HCT116 (cell line): Measurements from ENCODE around the gene SPRR2G. TPM values are rescaled to one million over a fixed set of nuclear protein-coding genes. Genes with fewer than 3 reads are reported as not detected.

Source experiments
- ATAC-seq: fragments of 200-7000 bp; cut with Tn5 transposase; 2 replicates; pipeline ENCODE4 v1.9.1; 2020; ENCODE audit warnings: mild to moderate bottlenecking, moderate library complexity
- Bru-seq: library from RNA; stranded (reverse); fragments of 400-500 nt; gene quantifications from one replicate; lab custom pipeline; 2021; lab: Mats Ljungman, UMichigan
- BruChase-seq, 2 experiments: library from RNA; stranded (reverse); fragments of 400-500 nt; gene quantifications; one replicate each; lab custom pipeline; 2021; lab: Mats Ljungman, UMichigan
- BruUV-seq: library from RNA; stranded (reverse); fragments of 400-500 nt; replicated peaks from 2 replicates; lab custom pipeline; 2021; lab: Mats Ljungman, UMichigan
- CTCF ChIA-PET: fragments of 300-600 bp; sonication (Branson Sonifier 250); formaldehyde crosslinking; loops from one replicate; lab custom pipeline; 2021; ENCODE audit warnings: antibody characterized with exemption; lab: Charles Lee
- POLR2A ChIA-PET: fragments of 300-600, 350-600 bp; sonication (Branson Sonifier 250); formaldehyde crosslinking; loops from one replicate; lab custom pipeline; 2021; ENCODE audit warnings: antibody characterized with exemption; lab: Charles Lee
- RAD21 ChIA-PET, 2 experiments: fragments of 300-600 bp; sonication (Branson Sonifier 250); formaldehyde crosslinking; loops; one replicate each; lab custom pipeline; 2023; ENCODE audit warnings: low total read pairs in 2 of 2; ENCODE audit not compliant: uncharacterized antibody in 2 of 2, unreplicated experiment in 2 of 2, low non-redundant PET in 1 of 2; lab: Charles Lee
- DNase-seq: peaks from one replicate; pipeline ENCODE4 v3.0.0-alpha.2; 2010; ENCODE audit warnings: low read depth, low spot score
- H2AFZ ChIP-seq: fragments of 200-600 bp; shearing (Covaris generic), sonication (generic); 2 replicates; pipeline ENCODE4 v1.6.1; 2017; ENCODE audit warnings: low read depth, mixed run types, mixed read lengths, antibody characterized with exemption, low read length; ENCODE audit not compliant: poor library complexity, severe bottlenecking
- H3K27ac ChIP-seq: 2 replicates; pipeline ENCODE4 v1.5.1; 2012; ENCODE audit warnings: low read depth, low read length
- H3K27me3 ChIP-seq: fragments of 200-600 bp; sonication (generic); 2 replicates; pipeline ENCODE4 v1.6.1; 2016; ENCODE audit warnings: mixed run types, low read length, mixed read lengths; ENCODE audit not compliant: insufficient read depth
- H3K36me3 ChIP-seq, 2 experiments: fragments of 200-500 bp in 1 of 2; fragments of 200-600 bp in 1 of 2; sonication (Bioruptor generic) in 1 of 2; sonication (generic) in 1 of 2; 2 replicates each; pipeline versions ENCODE4 v1.5.1 to v1.6.1; 2014 to 2016; ENCODE audit warnings: low read length in 2 of 2, inconsistent platforms in 1 of 2, mixed read lengths in 1 of 2, mixed run types in 1 of 2; ENCODE audit not compliant: insufficient read depth in 2 of 2, control insufficient read depth in 1 of 2
- H3K4me1 ChIP-seq, 2 experiments: fragments of 200-600 bp in 1 of 2; sonication (generic) in 1 of 2; 2 replicates each; pipeline versions ENCODE4 v1.5.1 to v1.6.1; 2012 to 2017; ENCODE audit warnings: low read length in 2 of 2, inconsistent platforms in 1 of 2, mild to moderate bottlenecking in 1 of 2, mixed read lengths in 1 of 2, mixed run types in 1 of 2, moderate library complexity in 1 of 2; ENCODE audit not compliant: insufficient read depth in 2 of 2, control insufficient read depth in 1 of 2
- H3K4me2 ChIP-seq: fragments of 200-600 bp; sonication (generic); 2 replicates; pipeline ENCODE4 v1.6.1; 2017; ENCODE audit warnings: mixed run types, low read length, mixed read lengths
- H3K4me3 ChIP-seq, 2 experiments: fragments of 200-600 bp in 1 of 2; sonication (generic) in 1 of 2; replicated peaks in 1 of 2; 2 replicates each; pipeline ENCODE4 v1.5.1; 2011 to 2016; ENCODE audit warnings: low read length in 2 of 2, control low read depth in 1 of 2, low read depth in 1 of 2, mild to moderate bottlenecking in 1 of 2, mixed read lengths in 1 of 2, mixed run types in 1 of 2
- H3K79me2 ChIP-seq: fragments of 200-600 bp; sonication (generic); 2 replicates; pipeline ENCODE4 v1.6.1; 2017; ENCODE audit warnings: mild to moderate bottlenecking, mixed run types, low read length, moderate library complexity, mixed read lengths; ENCODE audit not compliant: insufficient read depth
- H3K9ac ChIP-seq: fragments of 200-600 bp; sonication (generic); 2 replicates; pipeline ENCODE4 v1.6.1; 2016; ENCODE audit warnings: low read length, mixed read lengths
- H3K9me2 ChIP-seq: fragments of 200-600 bp; sonication (generic), shearing (Covaris generic); 2 replicates; pipeline ENCODE4 v1.6.1; 2017; ENCODE audit warnings: mixed run types, mild to moderate bottlenecking, moderate library complexity; ENCODE audit not compliant: insufficient read depth
- H3K9me3 ChIP-seq, 2 experiments: fragments of 200-500 bp in 1 of 2; fragments of 200-600 bp in 1 of 2; sonication (Bioruptor generic) in 1 of 2; sonication (generic) in 1 of 2; 2 replicates each; pipeline ENCODE4 v1.6.1; 2014 to 2017; ENCODE audit warnings: low read length in 2 of 2, mixed read lengths in 2 of 2, inconsistent platforms in 1 of 2, low read depth in 1 of 2, mild to moderate bottlenecking in 1 of 2, mixed run types in 1 of 2, moderate library complexity in 1 of 2; ENCODE audit not compliant: control insufficient read depth in 1 of 2, insufficient read depth in 1 of 2
- H4K20me1 ChIP-seq: fragments of 200-600 bp; sonication (generic), shearing (Covaris generic); 2 replicates; pipeline ENCODE4 v1.6.1; 2017; ENCODE audit warnings: mixed run types, mild to moderate bottlenecking, moderate library complexity; ENCODE audit not compliant: insufficient read depth
- CEBPB ChIP-seq: IDR thresholded peaks from 2 replicates; pipeline ENCODE4 v1.6.1; 2012; ENCODE audit warnings: low read depth
- EGR1 ChIP-seq: IDR thresholded peaks from 2 replicates; pipeline ENCODE4 v1.6.1; 2012; ENCODE audit warnings: low read depth
- ELF1 ChIP-seq: IDR thresholded peaks from 2 replicates; pipeline ENCODE4 v1.6.1; 2012; ENCODE audit warnings: low read depth, borderline replicate concordance
- EZH2 ChIP-seq: fragments of 200-600 bp; sonication (generic); IDR thresholded peaks from 2 replicates; pipeline ENCODE4 v1.6.1; 2017; ENCODE audit warnings: antibody characterized with exemption, mixed run types
- FOSL1 ChIP-seq: IDR thresholded peaks from 2 replicates; pipeline ENCODE4 v1.6.1; 2012; ENCODE audit warnings: low read depth
- POLR2AphosphoS5 ChIP-seq: IDR thresholded peaks from 2 replicates; pipeline ENCODE4 v1.6.1; 2011; ENCODE audit warnings: mild to moderate bottlenecking, low read depth, low read length, moderate library complexity
- RAD21 ChIP-seq: IDR thresholded peaks from 2 replicates; pipeline ENCODE4 v1.6.1; 2012; ENCODE audit warnings: low read depth, mild to moderate bottlenecking
- SP1 ChIP-seq: IDR thresholded peaks from 2 replicates; pipeline ENCODE4 v1.6.1; 2012; ENCODE audit warnings: low read depth
- SRF ChIP-seq: IDR thresholded peaks from 2 replicates; pipeline ENCODE4 v1.6.1; 2012; ENCODE audit warnings: low read depth
- YY1 ChIP-seq: IDR thresholded peaks from 2 replicates; pipeline ENCODE4 v1.6.1; 2011; ENCODE audit warnings: low read length, low read depth, moderate library complexity, mild to moderate bottlenecking; ENCODE audit not compliant: insufficient replicate concordance; ENCODE audit errors: extremely low read depth
- ZFX ChIP-seq: fragments of 450-650 bp; IDR thresholded peaks from 2 replicates; pipeline ENCODE4 v1.6.1; 2017
- ZNF274 ChIP-seq: fragments of 200-500 bp; sonication (Bioruptor generic); IDR thresholded peaks from 2 replicates; pipeline ENCODE4 v1.6.1; 2014; ENCODE audit warnings: mild to moderate bottlenecking, low read depth, low read length, inconsistent platforms
- intact Hi-C: fragments of 100-400 bp; cut with micrococcal nuclease; formaldehyde crosslinking; loops from 2 replicates; pipeline ENCODE4 v1.10.0; 2022
- long read RNA-seq: library from polyadenylated mRNA; unstranded; transcript quantifications from one replicate; pipeline ENCODE4 v2.0.0, GENCODE V29; 2021; ENCODE audit not compliant: unreplicated experiment
- polyA plus RNA-seq: library from polyadenylated mRNA; unstranded; fragments of >200 nt; gene quantifications from 2 replicates; pipeline ENCODE4 v1.2.1, GENCODE V29; 2012; ENCODE audit warnings: missing spikeins
- total RNA-seq: library from RNA; stranded (reverse); gene quantifications from one replicate; pipeline ENCODE4 v1.2.1, GENCODE V29; 2021; ENCODE audit not compliant: unreplicated experiment
- TF ChIP-seq, protein P1 (sequence below): IDR thresholded peaks from 2 replicates; pipeline ENCODE4 v1.6.1; 2012
- TF ChIP-seq, protein P2 (sequence below), 3 experiments: fragments of 200-600 bp in 1 of 3; sonication (generic) in 1 of 3; IDR thresholded peaks in 2 of 3; conservative IDR thresholded peaks in 1 of 3; 2 replicates each; pipeline ENCODE4 v1.5.1; 2012 to 2017; ENCODE audit warnings: low read depth in 2 of 3, low read length in 2 of 3, antibody characterized with exemption in 1 of 3, borderline replicate concordance in 1 of 3, control low read depth in 1 of 3, mild to moderate bottlenecking in 1 of 3, mixed read lengths in 1 of 3, mixed run types in 1 of 3, moderate library complexity in 1 of 3; ENCODE audit not compliant: insufficient read depth in 1 of 3
- TF ChIP-seq, protein P3 (sequence below): IDR thresholded peaks from 2 replicates; pipeline ENCODE4 v1.6.1; 2012; ENCODE audit warnings: low read depth

Gene SPRR2G
- total RNA-seq, result not detected
- not detected in 2 replicates for polyA plus RNA-seq
- Bru-seq, nascent RNA, result not detected
- BruChase-seq, experiment 1, labeled RNA remaining after a 6-hour chase, result not detected
- BruChase-seq, experiment 2, labeled RNA remaining after a 2-hour chase, result not detected
- long read RNA-seq, result 0 reads

DNA sequence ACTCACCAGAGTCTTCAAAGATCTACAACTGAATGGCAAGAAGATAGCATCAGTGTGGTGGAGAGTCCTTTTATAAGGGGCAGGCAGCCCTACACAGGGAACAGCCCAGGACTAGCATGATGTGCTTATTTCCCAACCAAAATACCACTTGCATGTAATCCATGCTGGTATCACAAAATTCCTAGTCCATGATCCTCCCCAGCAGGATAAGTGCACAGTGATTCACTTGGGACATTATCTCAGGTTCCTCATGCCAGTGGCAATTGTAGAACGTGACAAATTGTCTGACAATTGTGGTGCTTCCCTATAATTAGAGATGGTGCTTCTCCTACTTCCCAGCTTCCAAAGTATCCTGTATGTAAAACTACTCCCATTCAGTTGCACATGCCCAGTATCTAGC lies at the start of gene SPRR2G:
TSS of gene SPRR2G (minus strand) at position 45 of the 400 bp plus-strand sequence. CDS start 780 bp downstream, outside the sequence.
- CTCF ChIA-PET, result no interaction called here
- BruUV-seq, result no TSS peak
- no peak for TF ChIP-seq SP1
- no peak for TF ChIP-seq POLR2AphosphoS5
- TF ChIP-seq, protein P1, sequence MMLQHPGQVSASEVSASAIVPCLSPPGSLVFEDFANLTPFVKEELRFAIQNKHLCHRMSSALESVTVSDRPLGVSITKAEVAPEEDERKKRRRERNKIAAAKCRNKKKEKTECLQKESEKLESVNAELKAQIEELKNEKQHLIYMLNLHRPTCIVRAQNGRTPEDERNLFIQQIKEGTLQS, result no peak
- no peak for TF ChIP-seq EGR1
- TF ChIP-seq RAD21, result no peak
- TF ChIP-seq EZH2, result no peak
- TF ChIP-seq FOSL1, result no peak
- no peak for TF ChIP-seq ZFX
- TF ChIP-seq ZNF274, result no peak
- TF ChIP-seq, protein P2, sequence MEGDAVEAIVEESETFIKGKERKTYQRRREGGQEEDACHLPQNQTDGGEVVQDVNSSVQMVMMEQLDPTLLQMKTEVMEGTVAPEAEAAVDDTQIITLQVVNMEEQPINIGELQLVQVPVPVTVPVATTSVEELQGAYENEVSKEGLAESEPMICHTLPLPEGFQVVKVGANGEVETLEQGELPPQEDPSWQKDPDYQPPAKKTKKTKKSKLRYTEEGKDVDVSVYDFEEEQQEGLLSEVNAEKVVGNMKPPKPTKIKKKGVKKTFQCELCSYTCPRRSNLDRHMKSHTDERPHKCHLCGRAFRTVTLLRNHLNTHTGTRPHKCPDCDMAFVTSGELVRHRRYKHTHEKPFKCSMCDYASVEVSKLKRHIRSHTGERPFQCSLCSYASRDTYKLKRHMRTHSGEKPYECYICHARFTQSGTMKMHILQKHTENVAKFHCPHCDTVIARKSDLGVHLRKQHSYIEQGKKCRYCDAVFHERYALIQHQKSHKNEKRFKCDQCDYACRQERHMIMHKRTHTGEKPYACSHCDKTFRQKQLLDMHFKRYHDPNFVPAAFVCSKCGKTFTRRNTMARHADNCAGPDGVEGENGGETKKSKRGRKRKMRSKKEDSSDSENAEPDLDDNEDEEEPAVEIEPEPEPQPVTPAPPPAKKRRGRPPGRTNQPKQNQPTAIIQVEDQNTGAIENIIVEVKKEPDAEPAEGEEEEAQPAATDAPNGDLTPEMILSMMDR (IDR thresholded peaks at IDR 0.05 in 2 of 3, conservative IDR thresholded peaks at IDR 0.05 in 1 of 3; ENCODE audit: borderline replicate concordance in 1 of 3, insufficient read depth in 1 of 3, low read depth in 2 of 3, low read length in 2 of 3), result no peak
- TF ChIP-seq CEBPB, result no peak
- no peak for TF ChIP-seq SRF
- no peak for TF ChIP-seq YY1
- no peak for TF ChIP-seq ELF1
- TF ChIP-seq, protein P3, sequence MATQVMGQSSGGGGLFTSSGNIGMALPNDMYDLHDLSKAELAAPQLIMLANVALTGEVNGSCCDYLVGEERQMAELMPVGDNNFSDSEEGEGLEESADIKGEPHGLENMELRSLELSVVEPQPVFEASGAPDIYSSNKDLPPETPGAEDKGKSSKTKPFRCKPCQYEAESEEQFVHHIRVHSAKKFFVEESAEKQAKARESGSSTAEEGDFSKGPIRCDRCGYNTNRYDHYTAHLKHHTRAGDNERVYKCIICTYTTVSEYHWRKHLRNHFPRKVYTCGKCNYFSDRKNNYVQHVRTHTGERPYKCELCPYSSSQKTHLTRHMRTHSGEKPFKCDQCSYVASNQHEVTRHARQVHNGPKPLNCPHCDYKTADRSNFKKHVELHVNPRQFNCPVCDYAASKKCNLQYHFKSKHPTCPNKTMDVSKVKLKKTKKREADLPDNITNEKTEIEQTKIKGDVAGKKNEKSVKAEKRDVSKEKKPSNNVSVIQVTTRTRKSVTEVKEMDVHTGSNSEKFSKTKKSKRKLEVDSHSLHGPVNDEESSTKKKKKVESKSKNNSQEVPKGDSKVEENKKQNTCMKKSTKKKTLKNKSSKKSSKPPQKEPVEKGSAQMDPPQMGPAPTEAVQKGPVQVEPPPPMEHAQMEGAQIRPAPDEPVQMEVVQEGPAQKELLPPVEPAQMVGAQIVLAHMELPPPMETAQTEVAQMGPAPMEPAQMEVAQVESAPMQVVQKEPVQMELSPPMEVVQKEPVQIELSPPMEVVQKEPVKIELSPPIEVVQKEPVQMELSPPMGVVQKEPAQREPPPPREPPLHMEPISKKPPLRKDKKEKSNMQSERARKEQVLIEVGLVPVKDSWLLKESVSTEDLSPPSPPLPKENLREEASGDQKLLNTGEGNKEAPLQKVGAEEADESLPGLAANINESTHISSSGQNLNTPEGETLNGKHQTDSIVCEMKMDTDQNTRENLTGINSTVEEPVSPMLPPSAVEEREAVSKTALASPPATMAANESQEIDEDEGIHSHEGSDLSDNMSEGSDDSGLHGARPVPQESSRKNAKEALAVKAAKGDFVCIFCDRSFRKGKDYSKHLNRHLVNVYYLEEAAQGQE, result no peak

More for the DNA sequence above, at the start of gene SPRR2G:
- ATAC-seq, result no peak
- Histone ChIP-seq H3K27me3 (peaks cover 64% of the 10 kb centered on the region), H3K4me1 (no peaks in the 10 kb centered on the region), H3K4me2 (no peak within 1 kb of the TSS), H4K20me1 (no peaks in the 10 kb centered on the region), H3K9ac (no peak within 1 kb of the TSS), H3K27ac (no peak within 1 kb of the TSS), H3K4me3 (no peak within 1 kb of the TSS), H3K9me3 (no peaks in the 10 kb centered on the region), H3K36me3 (no peaks in the 10 kb centered on the region), H3K9me2 (no peaks in the 10 kb centered on the region), H2AFZ (no peak within 1 kb of the TSS), H3K79me2 (no peaks in the 10 kb centered on the region)
- intact Hi-C loops, result no loop called here
- no peak for DNase-seq
- RAD21 ChIA-PET, result no interaction called here
- POLR2A ChIA-PET, result no interaction called here
